ENCODE results near the gene FAM13A.
"Not testable (repeated sequence)": the region's sequence is repeated elsewhere in the genome, so short reads cannot be mapped to it uniquely, and the experiment has no call there.

FAM13A gene

GRCh38 chr4:88908521-88908920 lies 148.5 kb downstream of the FAM13A start:
- TF ChIP-seq GABPA (IDR thresholded peaks at IDR 0.05; ENCODE audit: low read depth) = no peak
- no peak for TF ChIP-seq SPI1 (IDR thresholded peaks at IDR 0.05; ENCODE audit: borderline replicate concordance, low read depth)
- TF ChIP-seq CTCF (IDR thresholded peaks at IDR 0.05; ENCODE audit: insufficient read depth, low read length) = no peak
- TF ChIP-seq REST (IDR thresholded peaks at IDR 0.05; ENCODE audit: insufficient replicate concordance, low read depth) = no peak
- no peak for TF ChIP-seq POLR2AphosphoS5 (IDR thresholded peaks at IDR 0.05; ENCODE audit: low read depth)
- no peak for DNase-seq (ENCODE audit: low read depth in 1 of 2, low spot score in 1 of 2)
- Histone ChIP-seq H3K27ac (replicated peaks) (no peak overlapping the region), H3K4me3 (replicated peaks; ENCODE audit: insufficient read depth, low read length) (no peak overlapping the region), H3K27me3 (ENCODE audit: insufficient read depth, poor library complexity, severe bottlenecking) (no peaks in the 10 kb centered on the region)

- no peak for DNase-seq (ENCODE audit: low read depth in 1 of 2, low spot score in 1 of 2)
- H3K27me3 ChIP-seq (ENCODE audit: insufficient read depth, poor library complexity, severe bottlenecking) = no peaks in the 10 kb centered on the region
- TF ChIP-seq CTCF (IDR thresholded peaks at IDR 0.05; ENCODE audit: insufficient read depth, low read length) (no peak), SPI1 (IDR thresholded peaks at IDR 0.05; ENCODE audit: borderline replicate concordance, low read depth) (no peak), REST (IDR thresholded peaks at IDR 0.05; ENCODE audit: insufficient replicate concordance, low read depth) (no peak), GABPA (IDR thresholded peaks at IDR 0.05; ENCODE audit: low read depth) (no peak), POLR2AphosphoS5 (IDR thresholded peaks at IDR 0.05; ENCODE audit: low read depth) (no peak)
- no peak overlapping the region for H3K27ac ChIP-seq (replicated peaks)
- H3K4me3 ChIP-seq (replicated peaks; ENCODE audit: insufficient read depth, low read length) = no peak overlapping the region
Observed at GRCh38 chr4:88908003-88908402, 149.0 kb downstream of the FAM13A start.

- DNase-seq (ENCODE audit: low read depth in 1 of 2, low spot score in 1 of 2) = no peak
- Histone ChIP-seq H3K27me3 (ENCODE audit: insufficient read depth, poor library complexity, severe bottlenecking) (no peaks in the 10 kb centered on the region), H3K27ac (replicated peaks) (no peak overlapping the region), H3K4me3 (replicated peaks; ENCODE audit: insufficient read depth, low read length) (no peak overlapping the region)
- no peak for TF ChIP-seq GABPA (IDR thresholded peaks at IDR 0.05; ENCODE audit: low read depth)
- TF ChIP-seq REST (IDR thresholded peaks at IDR 0.05; ENCODE audit: insufficient replicate concordance, low read depth) = no peak
- no peak for TF ChIP-seq SPI1 (IDR thresholded peaks at IDR 0.05; ENCODE audit: borderline replicate concordance, low read depth)
- TF ChIP-seq POLR2AphosphoS5 (IDR thresholded peaks at IDR 0.05; ENCODE audit: low read depth) = no peak
- no peak for TF ChIP-seq CTCF (IDR thresholded peaks at IDR 0.05; ENCODE audit: insufficient read depth, low read length)
Observed at GRCh38 chr4:88907478-88907877, 149.5 kb downstream of the FAM13A start.

- H3K27ac ChIP-seq (replicated peaks); DNase-seq (ENCODE audit: low read depth in 1 of 2, low spot score in 1 of 2); H3K4me3 ChIP-seq (replicated peaks; ENCODE audit: insufficient read depth, low read length); H3K27me3 ChIP-seq (ENCODE audit: insufficient read depth, poor library complexity, severe bottlenecking): not testable (repeated sequence)
Observed at GRCh38 chr4:88904240-88904639, 152.7 kb downstream of the FAM13A start.

Measured in HL-60 (cell line).